Lower lobe of right lung (tissue), 2 donors: Measurements from ENCODE around the gene TDG. TPM values are rescaled to one million over a fixed set of nuclear protein-coding genes. Genes with fewer than 3 reads are reported as not detected.

ENCODE experiments used
- ATAC-seq, 2 donors: fragments of 200-7000 bp; cut with Tn5 transposase; one replicate each; pipeline ENCODE4 v1.9.1; 2020 to 2022; ENCODE audit warnings: mild to moderate bottlenecking in 2 of 2, moderate library complexity in 2 of 2
- DNase-seq: peaks from one replicate; pipeline ENCODE4 v3.0.0-alpha.2; 2020
- H3K27ac ChIP-seq: fragments of 200-600 bp; one replicate; pipeline ENCODE4 v1.8.0; 2022
- H3K27me3 ChIP-seq: fragments of 200-600 bp; one replicate; pipeline ENCODE4 v1.8.0; 2022; ENCODE audit warnings: low read depth
- H3K36me3 ChIP-seq: fragments of 200-600 bp; one replicate; pipeline ENCODE4 v1.8.0; 2022; ENCODE audit warnings: mild to moderate bottlenecking
- H3K4me1 ChIP-seq: fragments of 200-600 bp; one replicate; pipeline ENCODE4 v1.8.0; 2022
- H3K4me3 ChIP-seq: fragments of 200-600 bp; one replicate; pipeline ENCODE4 v1.8.0; 2022; ENCODE audit warnings: mild to moderate bottlenecking
- H3K9me3 ChIP-seq: fragments of 200-600 bp; one replicate; pipeline ENCODE4 v1.8.0; 2022
- intact Hi-C: fragments of 100-400 bp; cut with DNase I; formaldehyde crosslinking; loops from one replicate; pipeline ENCODE4 v1.11.0; 2022
- total RNA-seq: library from RNA; stranded (reverse); fragmentation: NEBNext Ultra II Directional; extraction: Animal tissue kit (Norgen Biotek cat#: 25700); gene quantifications from one replicate; pipeline ENCODE4 v1.2.1, GENCODE V29; 2021
- TF ChIP-seq, protein P1 (sequence below): fragments of 200-600 bp; IDR thresholded peaks from one replicate; pipeline ENCODE4 v1.8.0; 2022; ENCODE audit warnings: antibody characterized with exemption, mild to moderate bottlenecking
- donor health status: DM: no; HTN: yes; CAD: no; lungs with severe emphysema.

TDG gene
- total RNA-seq, 1 donor from 2014 or later: 19.7 TPM

DNA sequence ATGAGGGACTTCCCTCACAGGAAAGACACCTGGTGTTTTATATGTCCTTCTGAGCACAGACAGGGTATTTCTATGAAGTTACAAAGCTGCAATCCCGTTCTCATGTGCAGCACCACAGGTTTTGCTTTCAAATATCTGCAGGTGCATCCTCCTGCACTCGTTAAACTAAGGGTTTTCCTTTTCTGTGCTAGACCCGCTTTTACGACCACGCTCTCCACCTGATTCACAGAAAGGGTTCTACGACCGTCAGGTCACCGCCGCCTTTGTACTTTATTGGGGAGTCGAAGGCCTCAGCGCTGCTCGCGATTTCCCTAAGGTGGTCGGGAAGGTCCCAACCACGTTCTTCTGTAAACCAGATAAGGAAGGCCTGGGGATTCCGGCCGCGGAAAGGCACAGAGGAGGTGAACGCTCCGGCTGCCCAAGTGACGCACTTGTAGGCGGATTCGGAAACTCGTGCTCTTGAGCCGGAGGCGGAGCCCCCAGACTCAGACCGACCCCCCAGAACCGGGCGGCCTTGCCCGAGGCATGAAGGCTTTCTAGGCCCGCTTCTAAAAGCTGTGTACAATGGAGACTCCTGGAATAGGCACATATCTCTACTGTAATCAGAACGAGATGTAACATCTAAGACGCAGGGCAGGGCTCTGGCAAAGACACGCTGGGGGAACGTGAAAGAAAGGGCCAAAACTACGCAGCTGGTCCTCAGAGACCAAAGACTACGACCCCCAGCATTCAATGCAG, 36.5 kb upstream of the TDG start:
- intact Hi-C loops: no loop called here
- peak; percentile 90 for DNase-seq
- Histone ChIP-seq H3K4me3 (peak overlapping the region; percentile 85), H3K36me3 (peaks cover 23% of the 10 kb centered on the region), H3K9me3 (no peaks in the 10 kb centered on the region), H3K27me3 (no peaks in the 10 kb centered on the region), H3K27ac (peak overlapping the region; percentile 98), H3K4me1 (peaks cover 38% of the 10 kb centered on the region)
- ATAC-seq: peak; percentile 78 to 80
- TF ChIP-seq, protein P1, sequence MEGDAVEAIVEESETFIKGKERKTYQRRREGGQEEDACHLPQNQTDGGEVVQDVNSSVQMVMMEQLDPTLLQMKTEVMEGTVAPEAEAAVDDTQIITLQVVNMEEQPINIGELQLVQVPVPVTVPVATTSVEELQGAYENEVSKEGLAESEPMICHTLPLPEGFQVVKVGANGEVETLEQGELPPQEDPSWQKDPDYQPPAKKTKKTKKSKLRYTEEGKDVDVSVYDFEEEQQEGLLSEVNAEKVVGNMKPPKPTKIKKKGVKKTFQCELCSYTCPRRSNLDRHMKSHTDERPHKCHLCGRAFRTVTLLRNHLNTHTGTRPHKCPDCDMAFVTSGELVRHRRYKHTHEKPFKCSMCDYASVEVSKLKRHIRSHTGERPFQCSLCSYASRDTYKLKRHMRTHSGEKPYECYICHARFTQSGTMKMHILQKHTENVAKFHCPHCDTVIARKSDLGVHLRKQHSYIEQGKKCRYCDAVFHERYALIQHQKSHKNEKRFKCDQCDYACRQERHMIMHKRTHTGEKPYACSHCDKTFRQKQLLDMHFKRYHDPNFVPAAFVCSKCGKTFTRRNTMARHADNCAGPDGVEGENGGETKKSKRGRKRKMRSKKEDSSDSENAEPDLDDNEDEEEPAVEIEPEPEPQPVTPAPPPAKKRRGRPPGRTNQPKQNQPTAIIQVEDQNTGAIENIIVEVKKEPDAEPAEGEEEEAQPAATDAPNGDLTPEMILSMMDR: no peak

DNA sequence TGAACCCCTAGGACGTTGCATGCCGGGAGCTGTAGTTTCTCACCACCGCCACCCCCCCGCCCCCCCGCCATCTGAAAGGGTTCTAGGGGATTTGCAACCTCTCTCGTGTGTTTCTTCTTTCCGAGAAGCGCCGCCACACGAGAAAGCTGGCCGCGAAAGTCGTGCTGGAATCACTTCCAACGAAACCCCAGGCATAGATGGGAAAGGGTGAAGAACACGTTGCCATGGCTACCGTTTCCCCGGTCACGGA, 36.0 kb upstream of the TDG start:
- peak overlapping the region; percentile 85 for H3K4me3 ChIP-seq
- intact Hi-C loops: no loop called here
- TF ChIP-seq, protein P1: no peak

DNA sequence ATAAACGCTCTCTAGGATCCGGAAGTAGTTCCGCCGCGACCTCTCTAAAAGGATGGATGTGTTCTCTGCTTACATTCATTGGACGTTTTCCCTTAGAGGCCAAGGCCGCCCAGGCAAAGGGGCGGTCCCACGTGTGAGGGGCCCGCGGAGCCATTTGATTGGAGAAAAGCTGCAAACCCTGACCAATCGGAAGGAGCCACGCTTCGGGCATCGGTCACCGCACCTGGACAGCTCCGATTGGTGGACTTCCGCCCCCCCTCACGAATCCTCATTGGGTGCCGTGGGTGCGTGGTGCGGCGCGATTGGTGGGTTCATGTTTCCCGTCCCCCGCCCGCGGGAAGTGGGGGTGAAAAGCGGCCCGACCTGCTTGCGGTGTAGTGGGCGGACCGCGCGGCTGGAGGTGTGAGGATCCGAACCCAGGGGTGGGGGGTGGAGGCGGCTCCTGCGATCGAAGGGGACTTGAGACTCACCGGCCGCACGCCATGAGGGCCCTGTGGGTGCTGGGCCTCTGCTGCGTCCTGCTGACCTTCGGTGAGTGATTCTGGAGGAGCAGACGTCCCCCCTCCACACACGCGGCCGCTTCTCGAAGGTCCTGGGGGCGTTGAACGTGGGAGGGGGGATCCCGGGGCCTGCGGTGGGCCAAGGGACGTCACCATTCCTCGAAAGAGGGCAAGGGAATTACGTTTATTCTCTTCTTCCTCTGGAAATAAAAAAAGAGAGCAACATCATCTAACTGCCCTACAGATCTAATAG, 35.5 kb upstream of the TDG start, which contains the start of gene HSP90B1:
Gene HSP90B1 (plus strand): TSS at position 377 of the 753 bp plus-strand sequence. CDS start 106 bp downstream, at position 483.
- Histone ChIP-seq H3K27me3 (no peaks in the 10 kb centered on the region), H3K9me3 (no peaks in the 10 kb centered on the region), H3K36me3 (peaks cover 33% of the 10 kb centered on the region), H3K4me1 (peaks cover 48% of the 10 kb centered on the region), H3K4me3 (peak within 1 kb of the TSS; percentile 85), H3K27ac (peak within 1 kb of the TSS; percentile 98)
- ATAC-seq (peak; percentile 94 to 97), DNase-seq (peak; percentile 99)
- TF ChIP-seq, protein P1: no peak
- intact Hi-C loops: no loop called here

More for the DNA sequence above, 36.0 kb upstream of the TDG start:
- no peaks in the 10 kb centered on the region for H3K9me3 ChIP-seq
- ATAC-seq (no peak), DNase-seq (no peak)
- H3K4me1 ChIP-seq: peaks cover 43% of the 10 kb centered on the region
- no peaks in the 10 kb centered on the region for H3K27me3 ChIP-seq
- peak overlapping the region; percentile 98 for H3K27ac ChIP-seq
- peaks cover 28% of the 10 kb centered on the region for H3K36me3 ChIP-seq

DNA sequence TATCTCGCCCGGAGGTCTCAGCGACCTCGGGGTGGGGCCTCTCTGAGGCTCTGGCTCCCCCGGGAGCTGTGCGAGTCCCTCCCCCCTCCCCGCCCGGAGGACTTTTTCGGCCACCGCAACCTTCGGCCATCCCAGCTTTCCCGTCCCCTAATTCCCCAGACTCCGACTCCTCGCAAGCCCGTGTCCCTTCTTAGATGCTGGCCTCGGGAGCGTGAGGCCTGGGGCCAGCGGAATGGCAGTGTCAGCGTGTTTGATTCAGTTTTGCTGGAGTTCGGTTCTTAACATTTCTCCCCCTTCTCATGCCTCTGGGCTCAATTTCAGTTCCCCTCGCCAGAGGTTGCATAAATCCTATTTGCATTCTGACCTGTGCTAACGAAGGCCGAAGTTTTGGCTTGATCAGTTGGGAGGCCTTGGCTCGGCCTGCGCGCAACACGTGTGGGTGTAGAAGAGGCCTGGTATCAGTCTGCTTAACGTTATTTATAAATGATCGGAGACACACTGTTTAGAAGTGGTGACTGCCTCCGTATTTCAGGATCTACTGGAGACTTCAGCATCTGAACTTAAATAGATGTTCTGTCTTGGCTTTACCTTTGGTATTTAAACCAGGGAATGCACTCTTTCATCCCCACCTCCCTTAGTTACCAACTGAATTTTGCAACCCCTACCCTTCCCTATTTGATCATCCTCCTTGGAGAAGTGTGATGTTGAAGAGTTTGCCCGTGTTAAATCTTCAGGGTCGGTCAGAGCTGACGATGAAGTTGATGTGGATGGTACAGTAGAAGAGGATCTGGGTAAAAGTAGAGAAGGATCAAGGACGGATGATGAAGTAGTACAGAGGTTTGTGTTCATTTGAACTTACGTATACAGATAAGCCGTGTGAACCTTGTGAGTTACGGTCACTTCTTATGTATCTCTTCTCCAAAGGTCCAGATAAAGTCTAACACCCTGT, 34.6 kb upstream of the TDG start:
- H3K4me3 ChIP-seq: peak overlapping the region; percentile 85
- H3K27me3 ChIP-seq: no peaks in the 10 kb centered on the region
- TF ChIP-seq, protein P1: no peak
- intact Hi-C loops: no loop called here
- ATAC-seq (peak; percentile 2 to 19), DNase-seq (peak; percentile 52)
- peaks cover 56% of the 10 kb centered on the region for H3K4me1 ChIP-seq
- H3K27ac ChIP-seq: peak overlapping the region; percentile 98
- H3K36me3 ChIP-seq: peaks cover 42% of the 10 kb centered on the region
- H3K9me3 ChIP-seq: no peaks in the 10 kb centered on the region

DNA sequence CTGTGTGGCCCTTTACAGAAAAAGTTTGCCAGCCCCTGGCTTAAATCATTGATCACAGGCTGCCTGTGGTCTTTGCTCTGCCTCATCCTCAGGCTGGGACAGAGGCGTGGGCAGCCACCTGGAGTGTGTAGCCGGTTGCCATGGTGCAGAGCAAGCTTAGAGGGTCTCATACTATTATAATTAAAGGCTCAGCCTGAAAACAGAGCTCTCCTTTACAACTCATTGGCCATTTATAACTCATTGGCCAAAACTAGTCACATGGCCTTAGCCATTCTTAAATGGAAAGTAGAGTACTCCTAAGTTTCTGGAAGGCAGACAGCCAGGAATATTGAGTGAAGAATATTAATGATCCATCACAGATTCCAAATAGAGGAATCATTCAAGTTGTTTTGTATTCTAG, 32.4 kb upstream of the TDG start:
- ATAC-seq: no peak
- Histone ChIP-seq H3K4me3 (peak overlapping the region; percentile 85), H3K27ac (no peak overlapping the region), H3K4me1 (peaks cover 56% of the 10 kb centered on the region), H3K36me3 (peaks cover 63% of the 10 kb centered on the region), H3K27me3 (no peaks in the 10 kb centered on the region), H3K9me3 (no peaks in the 10 kb centered on the region)
- DNase-seq: no peak
- intact Hi-C loops: no loop called here
- TF ChIP-seq, protein P1: no peak
